Measurements from ENCODE around the gene NPBWR2.

NPBWR2 gene

DNA sequence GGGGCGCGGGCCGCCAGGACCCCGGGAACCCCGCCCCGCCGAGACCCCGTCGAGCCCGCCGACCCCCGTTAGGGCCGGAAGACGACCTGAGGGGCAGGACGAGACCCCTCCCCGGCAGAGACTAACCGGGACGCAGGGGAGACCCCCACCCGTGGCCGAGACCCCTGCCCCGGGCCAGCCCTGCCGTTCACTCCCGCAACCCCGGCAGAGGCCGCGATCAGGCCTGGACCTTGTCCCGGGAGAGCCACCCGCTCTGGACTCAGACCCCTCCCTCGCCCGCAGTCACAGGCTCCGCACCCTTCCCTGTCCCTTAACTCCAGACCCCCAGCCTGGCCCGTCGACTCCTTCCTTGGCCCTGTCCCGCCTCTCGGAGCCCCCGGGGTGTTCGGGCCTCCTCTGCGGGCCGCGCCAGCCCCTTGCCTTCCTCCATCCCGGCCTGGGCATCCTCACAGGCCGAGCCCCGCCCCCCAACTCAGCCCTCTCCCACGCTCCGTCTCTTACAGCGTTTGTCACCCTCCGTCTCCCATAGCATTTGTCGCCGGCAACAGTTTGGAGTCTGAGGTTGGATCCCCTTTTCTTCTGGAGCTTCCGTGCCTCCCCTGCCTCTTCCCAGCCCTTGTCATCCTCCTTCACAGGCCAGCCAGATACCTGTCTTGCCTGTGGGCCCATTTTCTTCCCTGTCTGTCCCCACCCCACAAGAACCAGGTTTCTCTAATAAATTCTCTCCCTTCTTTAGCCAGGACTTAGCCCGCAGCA lies 43.8 kb downstream of the NPBWR2 start (continued):
- TF ChIP-seq, protein P1, sequence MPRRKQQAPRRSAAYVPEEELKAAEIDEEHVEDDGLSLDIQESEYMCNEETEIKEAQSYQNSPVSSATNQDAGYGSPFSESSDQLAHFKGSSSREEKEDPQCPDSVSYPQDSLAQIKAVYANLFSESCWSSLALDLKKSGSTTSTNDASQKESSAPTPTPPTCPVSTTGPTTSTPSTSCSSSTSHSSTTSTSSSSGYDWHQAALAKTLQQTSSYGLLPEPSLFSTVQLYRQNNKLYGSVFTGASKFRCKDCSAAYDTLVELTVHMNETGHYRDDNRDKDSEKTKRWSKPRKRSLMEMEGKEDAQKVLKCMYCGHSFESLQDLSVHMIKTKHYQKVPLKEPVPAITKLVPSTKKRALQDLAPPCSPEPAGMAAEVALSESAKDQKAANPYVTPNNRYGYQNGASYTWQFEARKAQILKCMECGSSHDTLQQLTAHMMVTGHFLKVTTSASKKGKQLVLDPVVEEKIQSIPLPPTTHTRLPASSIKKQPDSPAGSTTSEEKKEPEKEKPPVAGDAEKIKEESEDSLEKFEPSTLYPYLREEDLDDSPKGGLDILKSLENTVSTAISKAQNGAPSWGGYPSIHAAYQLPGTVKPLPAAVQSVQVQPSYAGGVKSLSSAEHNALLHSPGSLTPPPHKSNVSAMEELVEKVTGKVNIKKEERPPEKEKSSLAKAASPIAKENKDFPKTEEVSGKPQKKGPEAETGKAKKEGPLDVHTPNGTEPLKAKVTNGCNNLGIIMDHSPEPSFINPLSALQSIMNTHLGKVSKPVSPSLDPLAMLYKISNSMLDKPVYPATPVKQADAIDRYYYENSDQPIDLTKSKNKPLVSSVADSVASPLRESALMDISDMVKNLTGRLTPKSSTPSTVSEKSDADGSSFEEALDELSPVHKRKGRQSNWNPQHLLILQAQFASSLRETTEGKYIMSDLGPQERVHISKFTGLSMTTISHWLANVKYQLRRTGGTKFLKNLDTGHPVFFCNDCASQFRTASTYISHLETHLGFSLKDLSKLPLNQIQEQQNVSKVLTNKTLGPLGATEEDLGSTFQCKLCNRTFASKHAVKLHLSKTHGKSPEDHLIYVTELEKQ (tag by site-specific recombination; IDR thresholded peaks at IDR 0.05; ENCODE audit: borderline replicate concordance) = no peak
- no peak for TF ChIP-seq ZNF354C (tag by site-specific recombination; IDR thresholded peaks at IDR 0.05; ENCODE audit: borderline replicate concordance, low read depth)
- TF ChIP-seq, protein P2, sequence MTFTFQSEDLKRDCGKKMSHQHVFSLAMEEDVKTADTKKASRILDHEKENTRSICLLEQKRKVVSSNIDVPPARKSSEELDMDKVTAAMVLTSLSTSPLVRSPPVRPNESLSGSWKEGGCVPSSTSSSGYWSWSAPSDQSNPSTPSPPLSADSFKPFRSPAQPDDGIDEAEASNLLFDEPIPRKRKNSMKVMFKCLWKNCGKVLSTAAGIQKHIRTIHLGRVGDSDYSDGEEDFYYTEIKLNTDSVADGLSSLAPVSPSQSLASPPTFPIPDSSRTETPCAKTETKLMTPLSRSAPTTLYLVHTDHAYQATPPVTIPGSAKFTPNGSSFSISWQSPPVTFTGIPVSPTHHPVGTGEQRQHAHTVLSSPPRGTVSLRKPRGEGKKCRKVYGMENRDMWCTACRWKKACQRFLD (tag by site-specific recombination; IDR thresholded peaks at IDR 0.05) = no peak
- TF ChIP-seq, protein P3, sequence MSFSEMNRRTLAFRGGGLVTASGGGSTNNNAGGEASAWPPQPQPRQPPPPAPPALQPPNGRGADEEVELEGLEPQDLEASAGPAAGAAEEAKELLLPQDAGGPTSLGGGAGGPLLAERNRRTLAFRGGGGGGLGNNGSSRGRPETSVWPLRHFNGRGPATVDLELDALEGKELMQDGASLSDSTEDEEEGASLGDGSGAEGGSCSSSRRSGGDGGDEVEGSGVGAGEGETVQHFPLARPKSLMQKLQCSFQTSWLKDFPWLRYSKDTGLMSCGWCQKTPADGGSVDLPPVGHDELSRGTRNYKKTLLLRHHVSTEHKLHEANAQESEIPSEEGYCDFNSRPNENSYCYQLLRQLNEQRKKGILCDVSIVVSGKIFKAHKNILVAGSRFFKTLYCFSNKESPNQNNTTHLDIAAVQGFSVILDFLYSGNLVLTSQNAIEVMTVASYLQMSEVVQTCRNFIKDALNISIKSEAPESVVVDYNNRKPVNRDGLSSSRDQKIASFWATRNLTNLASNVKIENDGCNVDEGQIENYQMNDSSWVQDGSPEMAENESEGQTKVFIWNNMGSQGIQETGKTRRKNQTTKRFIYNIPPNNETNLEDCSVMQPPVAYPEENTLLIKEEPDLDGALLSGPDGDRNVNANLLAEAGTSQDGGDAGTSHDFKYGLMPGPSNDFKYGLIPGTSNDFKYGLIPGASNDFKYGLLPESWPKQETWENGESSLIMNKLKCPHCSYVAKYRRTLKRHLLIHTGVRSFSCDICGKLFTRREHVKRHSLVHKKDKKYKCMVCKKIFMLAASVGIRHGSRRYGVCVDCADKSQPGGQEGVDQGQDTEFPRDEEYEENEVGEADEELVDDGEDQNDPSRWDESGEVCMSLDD (tag by site-specific recombination; IDR thresholded peaks at IDR 0.05) = peak; percentile 89
- no peak for TF ChIP-seq ZNF701 (tag by site-specific recombination; IDR thresholded peaks at IDR 0.05)
- TF ChIP-seq ZNF747 (tag by site-specific recombination; IDR thresholded peaks at IDR 0.05) = no peak
- no peak for TF ChIP-seq ZNF776 (tag by site-specific recombination; IDR thresholded peaks at IDR 0.05; ENCODE audit: borderline replicate concordance)
- TF ChIP-seq, protein P4, sequence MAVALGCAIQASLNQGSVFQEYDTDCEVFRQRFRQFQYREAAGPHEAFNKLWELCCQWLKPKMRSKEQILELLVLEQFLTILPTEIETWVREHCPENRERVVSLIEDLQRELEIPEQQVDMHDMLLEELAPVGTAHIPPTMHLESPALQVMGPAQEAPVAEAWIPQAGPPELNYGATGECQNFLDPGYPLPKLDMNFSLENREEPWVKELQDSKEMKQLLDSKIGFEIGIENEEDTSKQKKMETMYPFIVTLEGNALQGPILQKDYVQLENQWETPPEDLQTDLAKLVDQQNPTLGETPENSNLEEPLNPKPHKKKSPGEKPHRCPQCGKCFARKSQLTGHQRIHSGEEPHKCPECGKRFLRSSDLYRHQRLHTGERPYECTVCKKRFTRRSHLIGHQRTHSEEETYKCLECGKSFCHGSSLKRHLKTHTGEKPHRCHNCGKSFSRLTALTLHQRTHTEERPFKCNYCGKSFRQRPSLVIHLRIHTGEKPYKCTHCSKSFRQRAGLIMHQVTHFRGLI (tag by site-specific recombination; IDR thresholded peaks at IDR 0.05) = no peak
- no peak for TF ChIP-seq ZNF549 (tag by site-specific recombination; IDR thresholded peaks at IDR 0.05)
- TF ChIP-seq ZNF175 (tag by site-specific recombination; IDR thresholded peaks at IDR 0.05) = no peak
- TF ChIP-seq SP7 (tag by site-specific recombination; IDR thresholded peaks at IDR 0.05) = no peak
- no peak for TF ChIP-seq ZNF311 (tag by site-specific recombination; IDR thresholded peaks at IDR 0.05; ENCODE audit: borderline replicate concordance)
- peak; percentile 66; the same call in 1 of the 2 replicates for TF ChIP-seq ZNF121 (tag by site-specific recombination; IDR thresholded peaks at IDR 0.05)
- no peak for TF ChIP-seq ZNF155 (tag by site-specific recombination; IDR thresholded peaks at IDR 0.05)
- no peak for TF ChIP-seq ZNF596 (tag by site-specific recombination; IDR thresholded peaks at IDR 0.05)
- no peak for TF ChIP-seq ZNF514 (tag by site-specific recombination; IDR thresholded peaks at IDR 0.05)
- no peak for TF ChIP-seq ZFP3 (tag by site-specific recombination; IDR thresholded peaks at IDR 0.05; ENCODE audit: low read depth)
- TF ChIP-seq, protein P5, sequence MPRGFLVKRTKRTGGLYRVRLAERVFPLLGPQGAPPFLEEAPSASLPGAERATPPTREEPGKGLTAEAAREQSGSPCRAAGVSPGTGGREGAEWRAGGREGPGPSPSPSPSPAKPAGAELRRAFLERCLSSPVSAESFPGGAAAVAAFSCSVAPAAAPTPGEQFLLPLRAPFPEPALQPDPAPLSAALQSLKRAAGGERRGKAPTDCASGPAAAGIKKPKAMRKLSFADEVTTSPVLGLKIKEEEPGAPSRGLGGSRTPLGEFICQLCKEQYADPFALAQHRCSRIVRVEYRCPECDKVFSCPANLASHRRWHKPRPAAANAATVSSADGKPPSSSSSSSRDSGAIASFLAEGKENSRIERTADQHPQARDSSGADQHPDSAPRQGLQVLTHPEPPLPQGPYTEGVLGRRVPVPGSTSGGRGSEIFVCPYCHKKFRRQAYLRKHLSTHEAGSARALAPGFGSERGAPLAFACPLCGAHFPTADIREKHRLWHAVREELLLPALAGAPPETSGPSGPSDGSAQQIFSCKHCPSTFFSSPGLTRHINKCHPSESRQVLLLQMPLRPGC (tag by site-specific recombination; IDR thresholded peaks at IDR 0.05) = no peak
- TF ChIP-seq HOXA7 (CRISPR knock-in tag; IDR thresholded peaks at IDR 0.05; ENCODE audit: borderline replicate concordance) = no peak
- no peak for TF ChIP-seq BCL11A (tag by site-specific recombination; IDR thresholded peaks at IDR 0.05; ENCODE audit: low read depth)
- TF ChIP-seq ZNF391 (tag by site-specific recombination; IDR thresholded peaks at IDR 0.05; ENCODE audit: borderline replicate concordance, low read depth) = peak; percentile 63; the same call in 1 of the 2 replicates
- TF ChIP-seq ZNF23 (tag by site-specific recombination; IDR thresholded peaks at IDR 0.05; ENCODE audit: borderline replicate concordance) = no peak
- TF ChIP-seq, protein P6, sequence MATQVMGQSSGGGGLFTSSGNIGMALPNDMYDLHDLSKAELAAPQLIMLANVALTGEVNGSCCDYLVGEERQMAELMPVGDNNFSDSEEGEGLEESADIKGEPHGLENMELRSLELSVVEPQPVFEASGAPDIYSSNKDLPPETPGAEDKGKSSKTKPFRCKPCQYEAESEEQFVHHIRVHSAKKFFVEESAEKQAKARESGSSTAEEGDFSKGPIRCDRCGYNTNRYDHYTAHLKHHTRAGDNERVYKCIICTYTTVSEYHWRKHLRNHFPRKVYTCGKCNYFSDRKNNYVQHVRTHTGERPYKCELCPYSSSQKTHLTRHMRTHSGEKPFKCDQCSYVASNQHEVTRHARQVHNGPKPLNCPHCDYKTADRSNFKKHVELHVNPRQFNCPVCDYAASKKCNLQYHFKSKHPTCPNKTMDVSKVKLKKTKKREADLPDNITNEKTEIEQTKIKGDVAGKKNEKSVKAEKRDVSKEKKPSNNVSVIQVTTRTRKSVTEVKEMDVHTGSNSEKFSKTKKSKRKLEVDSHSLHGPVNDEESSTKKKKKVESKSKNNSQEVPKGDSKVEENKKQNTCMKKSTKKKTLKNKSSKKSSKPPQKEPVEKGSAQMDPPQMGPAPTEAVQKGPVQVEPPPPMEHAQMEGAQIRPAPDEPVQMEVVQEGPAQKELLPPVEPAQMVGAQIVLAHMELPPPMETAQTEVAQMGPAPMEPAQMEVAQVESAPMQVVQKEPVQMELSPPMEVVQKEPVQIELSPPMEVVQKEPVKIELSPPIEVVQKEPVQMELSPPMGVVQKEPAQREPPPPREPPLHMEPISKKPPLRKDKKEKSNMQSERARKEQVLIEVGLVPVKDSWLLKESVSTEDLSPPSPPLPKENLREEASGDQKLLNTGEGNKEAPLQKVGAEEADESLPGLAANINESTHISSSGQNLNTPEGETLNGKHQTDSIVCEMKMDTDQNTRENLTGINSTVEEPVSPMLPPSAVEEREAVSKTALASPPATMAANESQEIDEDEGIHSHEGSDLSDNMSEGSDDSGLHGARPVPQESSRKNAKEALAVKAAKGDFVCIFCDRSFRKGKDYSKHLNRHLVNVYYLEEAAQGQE (tag by site-specific recombination; IDR thresholded peaks at IDR 0.05) = no peak
- peak; percentile 59; the same call in 1 of the 2 replicates for TF ChIP-seq KLF8 (tag by site-specific recombination; IDR thresholded peaks at IDR 0.05)
- no peak for TF ChIP-seq ZNF426 (tag by site-specific recombination; IDR thresholded peaks at IDR 0.05)
